Brain microvascular endothelial cell (primary cell): Measurements from ENCODE around the gene TAX1BP1.

Experiments
- DNase-seq: peaks from one replicate; pipeline ENCODE4 v3.0.0-alpha.2; 2020
- H3K27ac ChIP-seq: fragments of 250-450 bp; sonication (Bioruptor Pico); 2 replicates; pipeline ENCODE4 v1.5.1; 2020; ENCODE audit warnings: mild to moderate bottlenecking, moderate library complexity
- H3K27me3 ChIP-seq: fragments of 250-450 bp; sonication (Bioruptor Pico); replicated peaks from 2 replicates; pipeline ENCODE4 v1.5.1; 2020; ENCODE audit warnings: mild to moderate bottlenecking
- H3K36me3 ChIP-seq: fragments of 250-450 bp; sonication (Bioruptor Pico); replicated peaks from 2 replicates; pipeline ENCODE4 v1.5.1; 2020; ENCODE audit warnings: mild to moderate bottlenecking
- H3K4me3 ChIP-seq: 2 replicates; pipeline ENCODE4 v1.5.1; 2011; ENCODE audit warnings: low read depth, mild to moderate bottlenecking, control low read depth, low read length, moderate library complexity
- CTCF ChIP-seq: IDR thresholded peaks from 2 replicates; pipeline ENCODE4 v1.5.1; 2011; ENCODE audit warnings: low read depth, mild to moderate bottlenecking, moderate library complexity, low read length, control low read depth, inconsistent platforms; ENCODE audit errors: missing control alignments
- in situ Hi-C: cut with HindIII; loops from 2 replicates; pipeline ENCODE4 v1.10.0; 2017; ENCODE audit warnings: low sequenced_read_pairs, low pct_ligation_motif_present

Gene TAX1BP1

GRCh38 chr7:27840313-27840712 is 100.4 kb downstream of the TAX1BP1 start:
- no peak for DNase-seq
- H3K27ac ChIP-seq, result no peak overlapping the region
- H3K36me3 ChIP-seq, result peaks cover 4% of the 10 kb centered on the region
- TF ChIP-seq CTCF, result no peak
- no peaks in the 10 kb centered on the region for H3K27me3 ChIP-seq
- H3K4me3 ChIP-seq, result no peak overlapping the region
- in situ Hi-C loops, result no loop called here

- Histone ChIP-seq H3K4me3 (no peak overlapping the region), H3K27ac (no peak overlapping the region), H3K27me3 (no peaks in the 10 kb centered on the region), H3K36me3 (peaks cover 4% of the 10 kb centered on the region)
- in situ Hi-C loops, result no loop called here
- no peak for DNase-seq
- no peak for TF ChIP-seq CTCF
These were observed 100.9 kb downstream of the TAX1BP1 start for GRCh38 chr7:27840760-27841364.

GRCh38 chr7:27842094-27842692 is 102.2 kb downstream of the TAX1BP1 start:
- H3K4me3 ChIP-seq, result no peak overlapping the region
- in situ Hi-C loops, result no loop called here
- H3K27ac ChIP-seq, result no peak overlapping the region
- H3K36me3 ChIP-seq, result peaks cover 4% of the 10 kb centered on the region
- no peak for DNase-seq
- H3K27me3 ChIP-seq, result no peaks in the 10 kb centered on the region
- TF ChIP-seq CTCF, result no peak

- in situ Hi-C loops, result no loop called here
- no peak overlapping the region for H3K27ac ChIP-seq
- no peak for TF ChIP-seq CTCF
- no peak overlapping the region for H3K4me3 ChIP-seq
- peaks cover 4% of the 10 kb centered on the region for H3K36me3 ChIP-seq
- DNase-seq, result no peak
- no peaks in the 10 kb centered on the region for H3K27me3 ChIP-seq
These were observed 102.9 kb downstream of the TAX1BP1 start for GRCh38 chr7:27842851-27843250.

GRCh38 chr7:27843584-27844305 is 103.8 kb downstream of the TAX1BP1 start:
- H3K27me3 ChIP-seq, result no peaks in the 10 kb centered on the region
- TF ChIP-seq CTCF, result no peak
- DNase-seq, result no peak
- in situ Hi-C loops, result no loop called here
- H3K36me3 ChIP-seq, result peaks cover 4% of the 10 kb centered on the region
- no peak overlapping the region for H3K27ac ChIP-seq
- no peak overlapping the region for H3K4me3 ChIP-seq
